Tibial artery (tissue), 4 donors: ENCODE data around the gene ATG2B.
"Not testable (repeated sequence)": the region's sequence is repeated elsewhere in the genome, so short reads cannot be mapped to it uniquely, and the experiment has no call there.

Source experiments
- DNase-seq, 2 donors: peaks; one replicate each; pipeline ENCODE4 v3.0.0-alpha.2; 2019
- H3K27ac ChIP-seq, 2 donors: fragments of 200-600 bp; sonication (generic) in 1 of 2; 1 replicate in 1 of 2; 2 replicates in 1 of 2; pipeline ENCODE4 v1.5.1; 2018 to 2019; ENCODE audit warnings: mild to moderate bottlenecking in 1 of 2
- H3K27me3 ChIP-seq, 2 donors: fragments of 200-600 bp; sonication (generic) in 1 of 2; one replicate each; pipeline versions ENCODE4 v1.5.1 to v1.6.0; 2016 to 2019
- H3K36me3 ChIP-seq, 3 donors: fragments of 200-600 bp; sonication (generic) in 2 of 3; one replicate each; pipeline ENCODE4 v1.5.1; 2016 to 2019; ENCODE audit warnings: mild to moderate bottlenecking in 2 of 3
- H3K4me1 ChIP-seq, 4 donors: fragments of 200-600 bp; sonication (generic) in 2 of 4; 1 replicate in 3 of 4; 2 replicates in 1 of 4; pipeline ENCODE4 v1.5.1; 2016 to 2019
- H3K4me3 ChIP-seq, 2 donors: fragments of 200-600 bp; sonication (generic) in 1 of 2; 1 replicate in 1 of 2; 2 replicates in 1 of 2; pipeline ENCODE4 v1.5.1; 2018 to 2019; ENCODE audit warnings: mild to moderate bottlenecking in 2 of 2
- H3K9me3 ChIP-seq, 3 donors: fragments of 200-600 bp; sonication (generic) in 1 of 3; one replicate each; pipeline ENCODE4 v1.5.1; 2016 to 2019
- CTCF ChIP-seq, 2 experiments: fragments of 200-600 bp in 1 of 2; fragments of 450-650 bp in 1 of 2; IDR thresholded peaks; one replicate each; pipeline ENCODE4 v1.5.1; 2017 to 2019; ENCODE audit warnings: antibody characterized with exemption in 2 of 2, mild to moderate bottlenecking in 1 of 2, moderate library complexity in 1 of 2
- intact Hi-C: fragments of 100-400 bp; cut with DNase I; formaldehyde crosslinking; loops from one replicate; pipeline ENCODE4 v1.15.0; 2023; ENCODE audit warnings: low total_unique reads

Gene ATG2B

DNA sequence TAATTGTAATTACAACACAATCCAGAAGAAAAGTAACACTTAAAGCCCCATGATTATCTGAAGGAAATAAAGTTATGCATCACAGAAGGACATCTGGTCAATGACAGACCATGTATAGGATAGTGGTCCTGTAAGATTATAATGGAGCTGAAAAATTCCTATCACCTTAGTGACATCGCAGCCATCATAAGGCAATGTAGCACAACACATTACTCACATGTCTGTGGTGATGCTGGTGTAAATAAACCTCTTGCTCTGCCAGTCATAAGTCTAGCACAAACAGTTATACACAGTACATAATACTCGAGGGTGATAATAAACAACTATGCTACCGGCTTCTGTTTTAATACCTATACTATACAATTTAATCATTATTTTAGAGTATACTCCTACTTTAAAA is 11.2 kb downstream of the ATG2B start:
- Histone ChIP-seq H3K4me3 (no peak overlapping the region), H3K27me3 (no peaks in the 10 kb centered on the region), H3K9me3 (no peaks in the 10 kb centered on the region), H3K27ac (no peak overlapping the region), H3K36me3 (no peaks in the 10 kb centered on the region), H3K4me1 (peaks cover 0 to 4% (median 0%) of the 10 kb centered on the region in 4 donors)
- no peak for TF ChIP-seq CTCF (IDR thresholded peaks at IDR 0.05)
- no peak for DNase-seq
- intact Hi-C loops: no loop called here

DNA sequence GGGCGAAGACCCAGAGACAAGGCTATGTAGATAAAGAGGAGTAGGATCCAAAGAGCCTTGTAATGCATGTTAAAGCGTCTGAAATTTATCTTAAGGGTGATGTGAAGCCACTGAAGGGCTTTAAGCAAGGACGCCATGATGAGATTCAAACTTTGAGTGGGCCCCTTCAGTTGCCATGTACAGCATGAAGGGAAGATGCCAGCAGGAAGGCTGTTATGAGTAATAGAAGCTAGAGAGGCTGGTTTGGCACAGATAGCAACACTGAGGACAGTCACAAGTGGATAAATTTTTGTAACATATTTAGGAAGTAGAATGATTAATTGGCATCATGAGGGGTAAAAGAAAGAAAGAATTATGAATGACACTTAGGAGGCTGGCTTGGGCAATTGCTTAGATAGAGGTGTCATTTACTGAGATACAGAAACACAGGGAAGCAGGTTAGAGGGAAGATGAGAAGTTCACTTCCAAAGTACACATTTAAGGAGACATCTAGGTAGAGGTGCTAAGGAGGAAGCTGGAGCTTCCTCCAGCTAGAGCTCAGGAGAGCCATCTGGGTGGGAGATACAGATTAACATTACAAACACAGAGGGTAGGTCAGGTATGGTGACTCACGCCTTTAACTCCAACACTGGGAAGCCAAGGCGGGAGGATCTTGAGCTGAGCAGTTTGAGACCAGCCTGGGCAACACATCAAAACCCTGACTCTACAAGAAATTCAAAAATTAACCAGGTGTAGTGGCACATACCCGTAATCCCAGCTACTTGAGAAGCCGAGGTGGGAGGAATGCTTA is 13.7 kb downstream of the ATG2B start:
- intact Hi-C loops: no loop called here
- TF ChIP-seq CTCF (IDR thresholded peaks at IDR 0.05): no peak
- Histone ChIP-seq H3K4me3 (no peak overlapping the region), H3K9me3 (no peaks in the 10 kb centered on the region), H3K27ac (no peak overlapping the region), H3K36me3 (no peaks in the 10 kb centered on the region), H3K27me3 (no peaks in the 10 kb centered on the region), H3K4me1 (peaks cover 0 to 4% (median 0%) of the 10 kb centered on the region in 4 donors)
- no peak for DNase-seq

DNA sequence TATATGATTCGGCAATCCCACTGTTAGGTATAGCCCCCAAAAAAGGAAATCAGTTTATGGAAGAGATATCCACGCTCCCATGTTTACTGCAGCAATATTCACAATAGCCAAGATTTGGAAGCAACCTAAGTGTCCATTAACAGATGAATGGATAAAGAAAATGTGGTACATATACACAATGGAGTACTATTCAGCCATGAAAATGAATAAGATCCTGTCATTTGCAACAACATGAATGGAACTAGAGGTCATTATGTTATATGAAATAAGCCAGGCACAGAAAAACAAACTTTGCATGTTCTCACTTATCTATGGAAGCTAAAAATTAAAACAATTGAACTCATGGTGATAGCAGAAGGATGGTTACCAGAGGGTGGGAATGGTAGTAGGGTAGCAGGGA is 15.2 kb downstream of the ATG2B start:
- H3K27ac ChIP-seq, H3K36me3 ChIP-seq, H3K4me1 ChIP-seq, DNase-seq, intact Hi-C loops, H3K4me3 ChIP-seq, H3K9me3 ChIP-seq, H3K27me3 ChIP-seq: not testable (repeated sequence)

DNA sequence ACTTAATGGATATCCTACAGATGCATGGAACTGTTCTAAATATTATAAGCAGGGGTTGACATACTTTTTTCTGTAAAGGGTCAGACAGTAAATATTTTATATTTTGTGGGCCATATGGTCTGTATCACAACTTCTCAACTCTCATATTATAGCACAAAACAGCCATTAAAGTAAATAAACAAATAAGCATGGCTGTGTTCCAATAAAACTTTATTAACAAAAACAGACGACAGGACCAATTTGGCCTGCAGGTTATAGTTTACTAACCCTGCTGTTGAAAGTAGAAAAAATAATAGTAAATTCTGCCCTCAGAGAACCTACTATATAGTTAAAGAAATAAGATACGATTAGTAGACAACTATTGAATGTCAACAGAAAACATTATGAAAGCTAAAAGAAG is 17.5 kb downstream of the ATG2B start:
- Histone ChIP-seq H3K36me3 (peaks cover under 1 to 20% (median 10%) of the 10 kb centered on the region in 3 donors), H3K27ac (no peak overlapping the region), H3K4me3 (no peak overlapping the region), H3K27me3 (no peaks in the 10 kb centered on the region), H3K4me1 (no peaks in the 10 kb centered on the region), H3K9me3 (no peaks in the 10 kb centered on the region)
- no peak for TF ChIP-seq CTCF (IDR thresholded peaks at IDR 0.05)
- no peak for DNase-seq
- intact Hi-C loops: no loop called here

GRCh38 chr14:96341323-96341722 is 21.8 kb downstream of the ATG2B start:
- Histone ChIP-seq H3K27me3 (no peaks in the 10 kb centered on the region), H3K27ac (no peak overlapping the region), H3K4me3 (no peak overlapping the region), H3K36me3 (peaks cover 23 to 55% (median 28%) of the 10 kb centered on the region in 3 donors), H3K4me1 (no peaks in the 10 kb centered on the region), H3K9me3 (no peaks in the 10 kb centered on the region)
- no peak for TF ChIP-seq CTCF (IDR thresholded peaks at IDR 0.05)
- DNase-seq: no peak
- intact Hi-C loops: no loop called here

DNA sequence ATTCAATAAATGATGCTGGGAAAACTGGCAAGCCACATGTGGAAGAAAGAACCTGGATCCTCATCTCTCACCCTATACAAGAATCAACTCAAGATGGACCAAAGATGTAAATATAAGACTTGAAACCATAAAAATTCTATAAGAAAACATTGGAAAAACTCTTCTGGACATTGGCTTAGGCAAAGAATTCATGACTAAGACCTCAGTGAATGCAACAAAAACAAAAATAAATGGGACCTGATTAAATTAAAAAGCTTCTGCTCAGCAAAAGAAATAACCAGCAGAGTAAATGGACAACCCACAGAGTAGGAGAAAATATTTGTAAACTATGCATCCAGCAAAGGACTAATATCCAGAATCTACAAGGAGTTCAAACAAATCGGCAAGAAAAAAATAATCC is 24.6 kb downstream of the ATG2B start:
- no peaks in the 10 kb centered on the region for H3K9me3 ChIP-seq
- no peak overlapping the region for H3K27ac ChIP-seq
- no peaks in the 10 kb centered on the region for H3K4me1 ChIP-seq
- H3K4me3 ChIP-seq: no peak overlapping the region
- TF ChIP-seq CTCF (IDR thresholded peaks at IDR 0.05): no peak
- H3K36me3 ChIP-seq: peaks cover 25 to 63% (median 39%) of the 10 kb centered on the region in 3 donors
- H3K27me3 ChIP-seq: no peaks in the 10 kb centered on the region
- intact Hi-C loops: no loop called here
- DNase-seq: no peak
